Measurements from ENCODE around the gene RPS4Y1. TPM values are rescaled to one million over a fixed set of nuclear protein-coding genes. Genes with fewer than 3 reads are reported as not detected.
A peak's percentile ranks its signal among the peaks of the same experiment; 100 is the strongest.

Gene RPS4Y1
- total RNA-seq, 1 donor from 2014 or later, result 0.20 TPM

DNA sequence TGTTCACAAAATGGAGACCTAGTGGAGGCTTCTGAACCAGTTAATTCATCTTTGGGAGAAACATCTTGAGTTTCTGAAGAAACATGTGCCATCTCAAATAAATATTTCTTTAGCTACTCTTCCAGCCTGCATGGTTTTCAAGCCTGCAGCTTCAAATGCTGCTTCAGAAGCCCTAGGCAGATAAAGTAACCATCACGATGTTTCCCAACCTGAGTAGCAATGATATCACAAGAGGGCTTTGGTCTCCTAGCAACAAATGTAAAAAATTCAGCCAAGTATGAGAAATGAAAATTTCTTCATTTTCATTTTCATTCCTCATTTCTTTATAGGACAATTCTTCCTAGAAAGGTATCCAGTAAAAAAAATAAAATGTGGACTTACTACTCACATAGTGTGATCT lies 42.2 kb downstream of the RPS4Y1 start:
- DNase-seq (ENCODE audit: low read depth), result no peak

- no peak for DNase-seq (ENCODE audit: low read depth)
These were observed 44.5 kb downstream of the RPS4Y1 start for GRCh38 chrY:2885880-2886279.

GRCh38 chrY:2887386-2887785 lies 46.0 kb downstream of the RPS4Y1 start:
- DNase-seq (ENCODE audit: low read depth), result peak; percentile 22

- peak; percentile 55 for DNase-seq (ENCODE audit: low read depth)
These were observed 46.6 kb downstream of the RPS4Y1 start for GRCh38 chrY:2887955-2888354.

- DNase-seq (ENCODE audit: low read depth), result no peak
These were observed 52.1 kb downstream of the RPS4Y1 start for GRCh38 chrY:2893471-2893870.

GRCh38 chrY:2896050-2896449 lies 54.6 kb downstream of the RPS4Y1 start:
- DNase-seq (ENCODE audit: low read depth), result no peak

- no peak for DNase-seq (ENCODE audit: low read depth)
These were observed 66.0 kb downstream of the RPS4Y1 start for GRCh38 chrY:2907356-2907755.

GRCh38 chrY:2913066-2913815 lies 71.8 kb downstream of the RPS4Y1 start:
- DNase-seq (ENCODE audit: low read depth), result peak; percentile 64

Other genes starting within 250 kb of the RPS4Y1 start
- not detected in 2 replicates for gene SRY, start 53.9 kb upstream of the RPS4Y1 start, total RNA-seq
- gene ZFY, start 93.8 kb downstream of the RPS4Y1 start, total RNA-seq, result 14.9 TPM in 1 of 2 replicates, not detected in the other

All from renal cortical epithelial cell (primary cell).